HEK293 (cell line): ENCODE results near the gene RBM39.
A peak's percentile ranks its signal among the peaks of the same experiment; 100 is the strongest.
"Not testable (repeated sequence)": the region's sequence is repeated elsewhere in the genome, so short reads cannot be mapped to it uniquely, and the experiment has no call there.

Experiments
- CTCF ChIA-PET: fragments of 350-600 bp; formaldehyde crosslinking; extraction: SDS; loops from one replicate; lab custom pipeline; 2021; ENCODE audit warnings: antibody characterized with exemption; lab: Yijun Ruan, JAX
- POLR2A ChIA-PET: fragments of 300-600 bp; formaldehyde crosslinking; extraction: SDS; loops from one replicate; lab custom pipeline; 2020; ENCODE audit warnings: antibody characterized with exemption, inconsistent platforms; lab: Yijun Ruan, JAX
- H3K27ac ChIP-seq: fragments of 200-500 bp; sonication (Bioruptor generic); 2 replicates; pipeline ENCODE4 v1.5.1; 2014; ENCODE audit warnings: low read depth, low read length, control low read depth, inconsistent platforms; ENCODE audit errors: extremely low read depth
- H3K36me3 ChIP-seq, 2 experiments: fragments of 200-500 bp in 1 of 2; sonication (Bioruptor generic) in 1 of 2; 1 replicate in 1 of 2; 2 replicates in 1 of 2; pipeline ENCODE4 v1.5.1; 2014 to 2017; ENCODE audit warnings: inconsistent platforms in 2 of 2, low read length in 2 of 2; ENCODE audit not compliant: control insufficient read depth in 2 of 2, insufficient read depth in 1 of 2
- H3K4me1 ChIP-seq: fragments of 200-500 bp; sonication (Bioruptor generic); 2 replicates; pipeline ENCODE4 v1.5.1; 2014; ENCODE audit warnings: mild to moderate bottlenecking, low read length, inconsistent platforms; ENCODE audit not compliant: control insufficient read depth, insufficient read depth
- H3K4me3 ChIP-seq: 2 replicates; pipeline ENCODE4 v1.5.1; 2011; ENCODE audit warnings: low read depth, mild to moderate bottlenecking, control low read depth, low read length, moderate library complexity
- H3K9me3 ChIP-seq: fragments of 200-500 bp; sonication (Bioruptor generic); 2 replicates; pipeline ENCODE4 v1.5.1; 2014; ENCODE audit warnings: low read depth, low read length, inconsistent platforms; ENCODE audit not compliant: control insufficient read depth, insufficient read depth
- SCRT2 ChIP-seq: fragments of 450-650 bp; formaldehyde crosslinking; IDR thresholded peaks from 2 replicates; pipeline ENCODE4 v1.5.1; 2016; ENCODE audit warnings: missing biosample characterization, missing genetic modification characterization
- ZNF121 ChIP-seq: fragments of 450-650 bp; formaldehyde crosslinking; IDR thresholded peaks from 2 replicates; pipeline ENCODE4 v1.5.1; 2016; ENCODE audit warnings: missing biosample characterization, missing genetic modification characterization
- ZNF24 ChIP-seq: fragments of 450-650 bp; formaldehyde crosslinking; IDR thresholded peaks from 2 replicates; pipeline ENCODE4 v1.5.1; 2016; ENCODE audit warnings: missing biosample characterization, missing genetic modification characterization
- ZNF274 ChIP-seq, 2 experiments: fragments of 200-500 bp in 1 of 2; fragments of 450-650 bp in 1 of 2; sonication (Bioruptor generic) in 1 of 2; formaldehyde crosslinking in 1 of 2; IDR thresholded peaks; 2 replicates each; pipeline versions ENCODE4 v1.5.1 to v1.6.1; 2014 to 2016; ENCODE audit warnings: borderline replicate concordance in 1 of 2, inconsistent platforms in 1 of 2, low read length in 1 of 2, missing biosample characterization in 1 of 2, missing genetic modification characterization in 1 of 2
- ZNF510 ChIP-seq: fragments of 450-650 bp; formaldehyde crosslinking; IDR thresholded peaks from 2 replicates; pipeline ENCODE4 v1.5.1; 2018; ENCODE audit warnings: mild to moderate bottlenecking, missing genetic modification characterization, missing biosample characterization; ENCODE audit not compliant: insufficient replicate concordance
- ZNF571 ChIP-seq: fragments of 450-650 bp; formaldehyde crosslinking; IDR thresholded peaks from 2 replicates; pipeline ENCODE4 v1.5.0; 2017; ENCODE audit warnings: missing biosample characterization, missing genetic modification characterization
- ZNF624 ChIP-seq: fragments of 450-650 bp; formaldehyde crosslinking; IDR thresholded peaks from 2 replicates; pipeline ENCODE4 v1.5.1; 2017; ENCODE audit warnings: missing biosample characterization, missing genetic modification characterization
- TF ChIP-seq, protein P1 (sequence below): fragments of 450-650 bp; formaldehyde crosslinking; IDR thresholded peaks from 2 replicates; pipeline ENCODE4 v1.5.1; 2017; ENCODE audit warnings: missing biosample characterization, missing genetic modification characterization
- TF ChIP-seq, protein P2 (sequence below): fragments of 450-650 bp; formaldehyde crosslinking; IDR thresholded peaks from 2 replicates; pipeline ENCODE4 v1.5.1; 2016; ENCODE audit warnings: missing biosample characterization, missing genetic modification characterization
- TF ChIP-seq, protein P3 (sequence below): fragments of 450-650 bp; formaldehyde crosslinking; IDR thresholded peaks from 2 replicates; pipeline ENCODE4 v1.5.1; 2016; ENCODE audit warnings: missing biosample characterization, missing genetic modification characterization, borderline replicate concordance

Gene RBM39

DNA sequence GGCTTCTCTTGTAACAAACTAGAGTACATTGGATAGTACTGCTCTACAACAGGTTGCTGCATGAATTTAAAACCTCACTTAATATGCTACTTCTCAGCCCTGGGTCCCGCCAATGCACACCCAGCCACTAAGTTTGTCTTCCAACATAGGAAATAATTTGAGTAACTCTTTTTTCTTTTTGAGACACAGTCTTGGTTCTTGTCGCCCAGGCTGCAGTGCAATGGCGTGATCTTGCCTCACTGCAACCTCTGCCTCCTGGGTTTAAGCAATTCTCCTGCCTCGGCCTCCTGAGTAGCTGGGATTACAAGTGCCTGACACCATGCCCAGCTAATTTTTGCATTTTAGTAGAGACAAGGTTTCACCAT, 18.8 kb downstream of the RBM39 start:
- H3K4me1 ChIP-seq, H3K27ac ChIP-seq, CTCF ChIA-PET, H3K4me3 ChIP-seq, H3K9me3 ChIP-seq: not testable (repeated sequence)
- H3K36me3 ChIP-seq = peaks cover 92 to 98% of the 10 kb centered on the region in 2 experiments
- POLR2A ChIA-PET = interaction anchor here (0.6 to 1.0 kb wide), 2 partner anchors 19 to 161 kb away, joined by 3 read pairs; no protein-coding TSS in a partner anchor
- peak; percentile 31; the same call in 1 of the 2 replicates for TF ChIP-seq SCRT2

DNA sequence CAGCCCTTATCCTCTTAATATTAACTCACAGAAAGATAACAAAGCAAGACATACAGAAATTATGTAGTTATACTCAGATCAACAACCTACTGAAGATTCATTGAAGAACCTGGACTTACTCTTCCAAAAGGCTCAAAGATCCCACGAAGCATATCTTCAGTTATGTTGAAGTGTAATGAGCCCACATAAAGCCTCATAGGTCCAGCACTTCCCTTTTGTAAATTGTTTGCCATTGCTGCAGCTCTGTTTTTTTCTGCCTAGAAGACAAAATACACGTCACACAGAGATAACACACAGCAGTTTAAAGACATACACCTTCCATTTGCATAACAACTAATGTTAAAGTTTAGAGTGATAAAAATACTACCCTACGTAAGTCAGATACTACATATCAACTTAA, 20.4 kb downstream of the RBM39 start:
- no peaks in the 10 kb centered on the region for H3K4me1 ChIP-seq
- ChIA-PET POLR2A (interaction anchor here (0.8 to 1.5 kb wide), 3 partner anchors 15 to 22 kb away, joined by 3 to 6 read pairs (median 3); partner anchors contain the start of genes NFS1, RBM39 and ROMO1), CTCF (no interaction called here)
- TF ChIP-seq, protein P1, sequence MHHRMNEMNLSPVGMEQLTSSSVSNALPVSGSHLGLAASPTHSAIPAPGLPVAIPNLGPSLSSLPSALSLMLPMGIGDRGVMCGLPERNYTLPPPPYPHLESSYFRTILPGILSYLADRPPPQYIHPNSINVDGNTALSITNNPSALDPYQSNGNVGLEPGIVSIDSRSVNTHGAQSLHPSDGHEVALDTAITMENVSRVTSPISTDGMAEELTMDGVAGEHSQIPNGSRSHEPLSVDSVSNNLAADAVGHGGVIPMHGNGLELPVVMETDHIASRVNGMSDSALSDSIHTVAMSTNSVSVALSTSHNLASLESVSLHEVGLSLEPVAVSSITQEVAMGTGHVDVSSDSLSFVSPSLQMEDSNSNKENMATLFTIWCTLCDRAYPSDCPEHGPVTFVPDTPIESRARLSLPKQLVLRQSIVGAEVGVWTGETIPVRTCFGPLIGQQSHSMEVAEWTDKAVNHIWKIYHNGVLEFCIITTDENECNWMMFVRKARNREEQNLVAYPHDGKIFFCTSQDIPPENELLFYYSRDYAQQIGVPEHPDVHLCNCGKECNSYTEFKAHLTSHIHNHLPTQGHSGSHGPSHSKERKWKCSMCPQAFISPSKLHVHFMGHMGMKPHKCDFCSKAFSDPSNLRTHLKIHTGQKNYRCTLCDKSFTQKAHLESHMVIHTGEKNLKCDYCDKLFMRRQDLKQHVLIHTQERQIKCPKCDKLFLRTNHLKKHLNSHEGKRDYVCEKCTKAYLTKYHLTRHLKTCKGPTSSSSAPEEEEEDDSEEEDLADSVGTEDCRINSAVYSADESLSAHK (tag by site-specific recombination) = no peak
- TF ChIP-seq ZNF510 (tag by site-specific recombination) = no peak
- TF ChIP-seq ZNF624 = no peak
- H3K36me3 ChIP-seq = peaks cover 90 to 100% of the 10 kb centered on the region in 2 experiments
- H3K9me3 ChIP-seq = no peaks in the 10 kb centered on the region
- no peak overlapping the region for H3K27ac ChIP-seq
- H3K4me3 ChIP-seq = no peak overlapping the region

DNA sequence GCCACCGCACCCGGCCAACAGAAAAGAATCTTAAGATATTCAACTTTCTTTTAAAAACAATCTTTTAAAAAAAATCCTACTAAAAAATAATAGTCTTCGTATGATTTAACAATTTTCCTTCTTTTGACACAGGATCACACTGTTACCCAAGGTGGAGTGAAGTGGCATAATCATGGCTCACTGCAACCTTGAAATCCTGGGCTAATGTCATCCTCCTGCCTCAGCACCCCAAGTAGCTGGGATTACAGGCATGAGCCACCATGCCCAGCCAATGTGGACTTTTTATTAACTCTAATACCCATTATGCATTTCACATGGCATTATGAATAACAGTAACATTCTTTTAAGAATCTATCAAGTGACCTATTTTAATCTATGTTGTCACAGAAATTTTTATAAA, 20.8 kb downstream of the RBM39 start:
- ChIA-PET CTCF (no interaction called here), POLR2A (interaction anchor here (0.6 to 1.5 kb wide), 4 partner anchors 14 to 51 kb away, joined by 3 to 6 read pairs (median 4); partner anchors contain the start of genes NFS1, PHF20, RBM39 and ROMO1)
- Histone ChIP-seq H3K4me1 (no peaks in the 10 kb centered on the region), H3K4me3 (no peak overlapping the region), H3K9me3 (no peaks in the 10 kb centered on the region), H3K36me3 (peaks cover 91 to 100% of the 10 kb centered on the region in 2 experiments), H3K27ac (no peak overlapping the region)
- TF ChIP-seq ZNF121 (tag by site-specific recombination) = no peak
- TF ChIP-seq, protein P2, sequence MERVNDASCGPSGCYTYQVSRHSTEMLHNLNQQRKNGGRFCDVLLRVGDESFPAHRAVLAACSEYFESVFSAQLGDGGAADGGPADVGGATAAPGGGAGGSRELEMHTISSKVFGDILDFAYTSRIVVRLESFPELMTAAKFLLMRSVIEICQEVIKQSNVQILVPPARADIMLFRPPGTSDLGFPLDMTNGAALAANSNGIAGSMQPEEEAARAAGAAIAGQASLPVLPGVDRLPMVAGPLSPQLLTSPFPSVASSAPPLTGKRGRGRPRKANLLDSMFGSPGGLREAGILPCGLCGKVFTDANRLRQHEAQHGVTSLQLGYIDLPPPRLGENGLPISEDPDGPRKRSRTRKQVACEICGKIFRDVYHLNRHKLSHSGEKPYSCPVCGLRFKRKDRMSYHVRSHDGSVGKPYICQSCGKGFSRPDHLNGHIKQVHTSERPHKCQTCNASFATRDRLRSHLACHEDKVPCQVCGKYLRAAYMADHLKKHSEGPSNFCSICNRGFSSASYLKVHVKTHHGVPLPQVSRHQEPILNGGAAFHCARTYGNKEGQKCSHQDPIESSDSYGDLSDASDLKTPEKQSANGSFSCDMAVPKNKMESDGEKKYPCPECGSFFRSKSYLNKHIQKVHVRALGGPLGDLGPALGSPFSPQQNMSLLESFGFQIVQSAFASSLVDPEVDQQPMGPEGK = no peak
- no peak for TF ChIP-seq ZNF274 (IDR thresholded peaks at IDR 0.05; ENCODE audit: low read length)
- no peak for TF ChIP-seq ZNF274 (tag by site-specific recombination; IDR thresholded peaks at IDR 0.05; ENCODE audit: borderline replicate concordance)
- TF ChIP-seq, protein P3, sequence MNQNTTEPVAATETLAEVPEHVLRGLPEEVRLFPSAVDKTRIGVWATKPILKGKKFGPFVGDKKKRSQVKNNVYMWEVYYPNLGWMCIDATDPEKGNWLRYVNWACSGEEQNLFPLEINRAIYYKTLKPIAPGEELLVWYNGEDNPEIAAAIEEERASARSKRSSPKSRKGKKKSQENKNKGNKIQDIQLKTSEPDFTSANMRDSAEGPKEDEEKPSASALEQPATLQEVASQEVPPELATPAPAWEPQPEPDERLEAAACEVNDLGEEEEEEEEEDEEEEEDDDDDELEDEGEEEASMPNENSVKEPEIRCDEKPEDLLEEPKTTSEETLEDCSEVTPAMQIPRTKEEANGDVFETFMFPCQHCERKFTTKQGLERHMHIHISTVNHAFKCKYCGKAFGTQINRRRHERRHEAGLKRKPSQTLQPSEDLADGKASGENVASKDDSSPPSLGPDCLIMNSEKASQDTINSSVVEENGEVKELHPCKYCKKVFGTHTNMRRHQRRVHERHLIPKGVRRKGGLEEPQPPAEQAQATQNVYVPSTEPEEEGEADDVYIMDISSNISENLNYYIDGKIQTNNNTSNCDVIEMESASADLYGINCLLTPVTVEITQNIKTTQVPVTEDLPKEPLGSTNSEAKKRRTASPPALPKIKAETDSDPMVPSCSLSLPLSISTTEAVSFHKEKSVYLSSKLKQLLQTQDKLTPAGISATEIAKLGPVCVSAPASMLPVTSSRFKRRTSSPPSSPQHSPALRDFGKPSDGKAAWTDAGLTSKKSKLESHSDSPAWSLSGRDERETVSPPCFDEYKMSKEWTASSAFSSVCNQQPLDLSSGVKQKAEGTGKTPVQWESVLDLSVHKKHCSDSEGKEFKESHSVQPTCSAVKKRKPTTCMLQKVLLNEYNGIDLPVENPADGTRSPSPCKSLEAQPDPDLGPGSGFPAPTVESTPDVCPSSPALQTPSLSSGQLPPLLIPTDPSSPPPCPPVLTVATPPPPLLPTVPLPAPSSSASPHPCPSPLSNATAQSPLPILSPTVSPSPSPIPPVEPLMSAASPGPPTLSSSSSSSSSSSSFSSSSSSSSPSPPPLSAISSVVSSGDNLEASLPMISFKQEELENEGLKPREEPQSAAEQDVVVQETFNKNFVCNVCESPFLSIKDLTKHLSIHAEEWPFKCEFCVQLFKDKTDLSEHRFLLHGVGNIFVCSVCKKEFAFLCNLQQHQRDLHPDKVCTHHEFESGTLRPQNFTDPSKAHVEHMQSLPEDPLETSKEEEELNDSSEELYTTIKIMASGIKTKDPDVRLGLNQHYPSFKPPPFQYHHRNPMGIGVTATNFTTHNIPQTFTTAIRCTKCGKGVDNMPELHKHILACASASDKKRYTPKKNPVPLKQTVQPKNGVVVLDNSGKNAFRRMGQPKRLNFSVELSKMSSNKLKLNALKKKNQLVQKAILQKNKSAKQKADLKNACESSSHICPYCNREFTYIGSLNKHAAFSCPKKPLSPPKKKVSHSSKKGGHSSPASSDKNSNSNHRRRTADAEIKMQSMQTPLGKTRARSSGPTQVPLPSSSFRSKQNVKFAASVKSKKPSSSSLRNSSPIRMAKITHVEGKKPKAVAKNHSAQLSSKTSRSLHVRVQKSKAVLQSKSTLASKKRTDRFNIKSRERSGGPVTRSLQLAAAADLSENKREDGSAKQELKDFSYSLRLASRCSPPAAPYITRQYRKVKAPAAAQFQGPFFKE (tag by site-specific recombination) = no peak
- TF ChIP-seq ZNF24 (tag by site-specific recombination) = no peak
- no peak for TF ChIP-seq ZNF571 (tag by site-specific recombination)
